Mammary epithelial cell (primary cell): ENCODE results near the gene CPEB1.
"Not testable (repeated sequence)": the region's sequence is repeated elsewhere in the genome, so short reads cannot be mapped to it uniquely, and the experiment has no call there.

Experiments
- CTCF ChIP-seq, 2 donors: IDR thresholded peaks in 1 of 2; conservative IDR thresholded peaks in 1 of 2; 2 replicates each; pipeline ENCODE4 v1.5.1; 2011 to 2012; ENCODE audit warnings: inconsistent platforms in 2 of 2, low read length in 2 of 2, mild to moderate bottlenecking in 2 of 2, control low read depth in 1 of 2, low read depth in 1 of 2; ENCODE audit not compliant: insufficient read depth in 1 of 2; ENCODE audit errors: extremely low read depth in 1 of 2
- EZH2 ChIP-seq: IDR thresholded peaks from 2 replicates; pipeline ENCODE4 v1.6.1; 2012; ENCODE audit warnings: low read length, inconsistent platforms, borderline replicate concordance

DNA sequence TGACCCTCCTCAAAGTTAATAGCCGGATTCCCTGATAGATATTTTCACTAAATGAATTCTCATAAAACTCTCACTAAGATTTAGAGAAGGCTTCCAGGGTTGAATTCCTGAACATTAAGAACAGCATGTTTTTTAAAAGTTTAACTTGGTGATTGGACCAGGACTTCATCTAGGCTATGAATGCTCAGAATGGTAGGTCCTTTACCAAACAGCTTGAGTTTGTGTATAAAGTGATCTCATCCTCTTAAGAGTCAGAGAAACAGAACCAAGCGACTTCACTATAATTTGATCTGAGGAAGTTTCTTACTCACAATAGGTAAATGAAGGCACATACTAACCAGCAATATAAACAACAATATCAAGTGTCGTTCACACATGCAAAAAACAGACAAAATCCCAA lies 143.1 kb downstream of the CPEB1 start:
- not testable (repeated sequence) for TF ChIP-seq CTCF (conservative IDR thresholded peaks at IDR 0.05 in 1 of 2, IDR thresholded peaks at IDR 0.05 in 1 of 2; ENCODE audit: extremely low read depth in 1 of 2, insufficient read depth in 1 of 2, low read depth in 1 of 2, low read length in 2 of 2); EZH2
